Keratinocyte (primary cell): Measurements from ENCODE around the gene SRD5A3. TPM values are rescaled to one million over a fixed set of nuclear protein-coding genes. Genes with fewer than 3 reads are reported as not detected.

Experiments used
- DNase-seq: peaks from one replicate; pipeline ENCODE4 v3.0.0-alpha.2; 2011; ENCODE audit warnings: low read depth, missing footprints, low spot score
- FAIRE-seq: peaks from 2 replicates; lab custom pipeline; 2011; peaks lifted over from hg19 to GRCh38; lab: Jason Lieb, UNC
- H2AFZ ChIP-seq: 2 replicates; pipeline ENCODE4 v1.6.0; 2012; ENCODE audit warnings: low read length, control low read depth, inconsistent platforms; ENCODE audit not compliant: control insufficient read depth
- H3K27ac ChIP-seq: 2 replicates; pipeline ENCODE4 v1.5.1; 2011; ENCODE audit warnings: low read length; ENCODE audit not compliant: control insufficient read depth, insufficient read depth
- H3K27me3 ChIP-seq: 3 replicates; pipeline ENCODE4 v1.6.0; 2011; ENCODE audit warnings: low read length; ENCODE audit not compliant: control insufficient read depth, insufficient read depth; ENCODE audit errors: extremely low read depth
- H3K36me3 ChIP-seq, 2 experiments: 2 replicates in 1 of 2; 3 replicates in 1 of 2; pipeline ENCODE4 v1.5.1; 2011; ENCODE audit warnings: low read length in 2 of 2, mild to moderate bottlenecking in 1 of 2; ENCODE audit not compliant: control insufficient read depth in 2 of 2, insufficient read depth in 2 of 2; ENCODE audit errors: extremely low read depth in 1 of 2
- H3K4me1 ChIP-seq: 3 replicates; pipeline ENCODE4 v1.5.1; 2011; ENCODE audit warnings: low read length; ENCODE audit not compliant: control insufficient read depth, insufficient read depth; ENCODE audit errors: extremely low read depth
- H3K4me2 ChIP-seq: 3 replicates; pipeline ENCODE4 v1.6.0; 2011; ENCODE audit warnings: low read depth, low read length; ENCODE audit not compliant: control insufficient read depth, insufficient read depth; ENCODE audit errors: extremely low read depth
- H3K4me3 ChIP-seq, 3 experiments: fragments of 200-600 bp in 1 of 3; sonication (generic) in 1 of 3; 2 replicates in 2 of 3; 3 replicates in 1 of 3; pipeline ENCODE4 v1.5.1; 2011 to 2016; ENCODE audit warnings: low read length in 3 of 3, mild to moderate bottlenecking in 3 of 3, control low read depth in 2 of 3, inconsistent platforms in 1 of 3, low read depth in 1 of 3, mixed read lengths in 1 of 3, mixed run types in 1 of 3, moderate library complexity in 1 of 3; ENCODE audit not compliant: control insufficient read depth in 2 of 3, insufficient read depth in 2 of 3; ENCODE audit errors: extremely low read depth in 1 of 3
- H3K79me2 ChIP-seq: 2 replicates; pipeline ENCODE4 v1.6.0; 2012; ENCODE audit warnings: low read length; ENCODE audit not compliant: control insufficient read depth, insufficient read depth
- H3K9ac ChIP-seq: 3 replicates; pipeline ENCODE4 v1.6.0; 2011; ENCODE audit warnings: low read length; ENCODE audit not compliant: control insufficient read depth, insufficient read depth; ENCODE audit errors: extremely low read depth
- H3K9me1 ChIP-seq: 3 replicates; pipeline ENCODE4 v1.6.0; 2011; ENCODE audit warnings: low read length; ENCODE audit not compliant: control insufficient read depth, insufficient read depth; ENCODE audit errors: extremely low read depth
- H3K9me3 ChIP-seq: 2 replicates; pipeline ENCODE4 v1.5.1; 2012; ENCODE audit warnings: low read depth, low read length; ENCODE audit not compliant: control insufficient read depth
- H4K20me1 ChIP-seq: 3 replicates; pipeline ENCODE4 v1.6.0; 2011; ENCODE audit warnings: low read length; ENCODE audit not compliant: control insufficient read depth, insufficient read depth; ENCODE audit errors: extremely low read depth
- EZH2 ChIP-seq: IDR thresholded peaks from one replicate; pipeline ENCODE4 v1.6.1; 2012; ENCODE audit warnings: inconsistent platforms, mild to moderate bottlenecking, low read length, moderate library complexity
- dilution Hi-C: fragments of 300-500 bp; cut with MboI; formaldehyde crosslinking; loops from one replicate; pipeline ENCODE4 v1.7.0; 2020; ENCODE audit warnings: low sequenced_read_pairs; ENCODE audit not compliant: extremely low pct_ligation_motif_present
- polyA plus RNA-seq, 5 experiments: library from polyadenylated mRNA; depleted of rRNA in 3 of 5; stranded (reverse) in 3 of 5; stranded (forward) in 1 of 5; unstranded in 1 of 5; fragments of >200 nt; gene quantifications; 1 replicate in 1 of 5; 2 replicates in 3 of 5; 3 replicates in 1 of 5; pipeline versions ENCODE4 v1.2.1 to v1.2.3, GENCODE V29; 2011 to 2012; ENCODE audit warnings: missing spikeins in 2 of 5, low read depth in 1 of 5, low replicate concordance in 1 of 5
- TF ChIP-seq, protein P1 (sequence below), 3 experiments: IDR thresholded peaks in 1 of 3; conservative IDR thresholded peaks in 1 of 3; optimal IDR thresholded peaks in 1 of 3; 2 replicates in 2 of 3; 3 replicates in 1 of 3; pipeline versions ENCODE3 to v1.5.1; 2011; ENCODE audit warnings: low read length in 3 of 3, mild to moderate bottlenecking in 3 of 3, moderate library complexity in 2 of 3, control low read depth in 1 of 3, inconsistent platforms in 1 of 3; ENCODE audit not compliant: insufficient read depth in 2 of 3; ENCODE audit errors: extremely low read depth in 1 of 3

SRD5A3 gene
- polyA plus RNA-seq, 1 donor (not counting 4 experiments of a cell fraction or from before 2014, with no cell fraction given), result 15.6 TPM

DNA sequence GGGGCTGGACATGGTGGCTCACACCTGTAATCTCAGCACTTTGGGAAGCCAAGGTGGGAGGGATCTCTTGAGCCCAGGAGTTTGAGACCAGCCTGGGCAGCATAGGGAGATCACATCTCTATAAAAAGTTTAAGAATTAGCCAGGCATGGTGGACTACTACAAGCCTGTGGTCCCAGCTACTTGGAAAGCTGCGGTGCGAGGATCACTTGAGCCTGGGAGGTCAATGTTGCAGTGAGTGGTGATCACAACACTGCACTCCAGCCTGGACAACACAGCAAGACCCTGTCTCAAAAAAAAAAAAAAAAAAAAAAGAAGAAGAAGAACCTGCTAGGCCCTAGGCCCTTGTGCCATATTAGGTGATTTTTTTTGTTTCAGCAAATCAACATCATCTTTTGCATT, 12.2 kb downstream of the SRD5A3 start:
- dilution Hi-C loops, result no loop called here
- TF ChIP-seq, protein P1, sequence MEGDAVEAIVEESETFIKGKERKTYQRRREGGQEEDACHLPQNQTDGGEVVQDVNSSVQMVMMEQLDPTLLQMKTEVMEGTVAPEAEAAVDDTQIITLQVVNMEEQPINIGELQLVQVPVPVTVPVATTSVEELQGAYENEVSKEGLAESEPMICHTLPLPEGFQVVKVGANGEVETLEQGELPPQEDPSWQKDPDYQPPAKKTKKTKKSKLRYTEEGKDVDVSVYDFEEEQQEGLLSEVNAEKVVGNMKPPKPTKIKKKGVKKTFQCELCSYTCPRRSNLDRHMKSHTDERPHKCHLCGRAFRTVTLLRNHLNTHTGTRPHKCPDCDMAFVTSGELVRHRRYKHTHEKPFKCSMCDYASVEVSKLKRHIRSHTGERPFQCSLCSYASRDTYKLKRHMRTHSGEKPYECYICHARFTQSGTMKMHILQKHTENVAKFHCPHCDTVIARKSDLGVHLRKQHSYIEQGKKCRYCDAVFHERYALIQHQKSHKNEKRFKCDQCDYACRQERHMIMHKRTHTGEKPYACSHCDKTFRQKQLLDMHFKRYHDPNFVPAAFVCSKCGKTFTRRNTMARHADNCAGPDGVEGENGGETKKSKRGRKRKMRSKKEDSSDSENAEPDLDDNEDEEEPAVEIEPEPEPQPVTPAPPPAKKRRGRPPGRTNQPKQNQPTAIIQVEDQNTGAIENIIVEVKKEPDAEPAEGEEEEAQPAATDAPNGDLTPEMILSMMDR (optimal IDR thresholded peaks at IDR 0.05 in 1 of 3, IDR thresholded peaks at IDR 0.05 in 1 of 3, conservative IDR thresholded peaks at IDR 0.05 in 1 of 3; ENCODE audit: extremely low read depth in 1 of 3, insufficient read depth in 2 of 3, low read length in 3 of 3), result no peak
- TF ChIP-seq EZH2, result no peak
- H4K20me1 ChIP-seq, result no peaks in the 10 kb centered on the region
- H3K36me3 ChIP-seq, result no peaks in the 10 kb centered on the region
- H3K9me3 ChIP-seq, result no peaks in the 10 kb centered on the region
- H3K27me3 ChIP-seq, result no peaks in the 10 kb centered on the region
- peaks cover 35% of the 10 kb centered on the region for H3K4me1 ChIP-seq
- H3K27ac ChIP-seq, result peak overlapping the region; percentile 62
- no peak for DNase-seq
- H2AFZ ChIP-seq, result no peak overlapping the region
- H3K9me1 ChIP-seq, result no peaks in the 10 kb centered on the region
- H3K4me2 ChIP-seq, result peak overlapping the region; percentile 66
- no peak for FAIRE-seq
- H3K79me2 ChIP-seq, result no peaks in the 10 kb centered on the region
- H3K4me3 ChIP-seq, result no peak overlapping the region
- H3K9ac ChIP-seq, result no peak overlapping the region

- no peaks in the 10 kb centered on the region for H4K20me1 ChIP-seq
- H3K9me1 ChIP-seq, result no peaks in the 10 kb centered on the region
- peak overlapping the region; percentile 62 for H3K27ac ChIP-seq
- TF ChIP-seq, protein P1 (optimal IDR thresholded peaks at IDR 0.05 in 1 of 3, IDR thresholded peaks at IDR 0.05 in 1 of 3, conservative IDR thresholded peaks at IDR 0.05 in 1 of 3; ENCODE audit: extremely low read depth in 1 of 3, insufficient read depth in 2 of 3, low read length in 3 of 3), result no peak
- no peak for TF ChIP-seq EZH2
- H3K27me3 ChIP-seq, result no peaks in the 10 kb centered on the region
- H3K9me3 ChIP-seq, result no peaks in the 10 kb centered on the region
- dilution Hi-C loops, result no loop called here
- no peaks in the 10 kb centered on the region for H3K79me2 ChIP-seq
- peak overlapping the region; percentile 66 for H3K4me2 ChIP-seq
- H3K4me1 ChIP-seq, result peaks cover 35% of the 10 kb centered on the region
- DNase-seq (peak; percentile 30), FAIRE-seq (peak; percentile 36)
- peak overlapping the region; percentile 56 for H3K9ac ChIP-seq
- no peak overlapping the region for H2AFZ ChIP-seq
- H3K4me3 ChIP-seq, result peak overlapping the region in 2 of 3 experiments; percentile 25 to 45
- H3K36me3 ChIP-seq, result no peaks in the 10 kb centered on the region
Observed at GRCh38 chr4:55358668-55359067, 12.6 kb downstream of the SRD5A3 start.
